IPS-15b (cell line): ENCODE data around the gene TBX15.

Experiments used
- H3K27me3 ChIP-seq: one replicate; pipeline ENCODE4 v1.6.1; 2013; ENCODE audit warnings: low read length; ENCODE audit not compliant: control insufficient read depth, insufficient read depth
- H3K36me3 ChIP-seq: one replicate; pipeline ENCODE4 v1.6.1; 2013; ENCODE audit warnings: low read length; ENCODE audit not compliant: control insufficient read depth, insufficient read depth
- H3K4me1 ChIP-seq: one replicate; pipeline ENCODE4 v1.6.1; 2013; ENCODE audit warnings: mild to moderate bottlenecking, low read length; ENCODE audit not compliant: control insufficient read depth, insufficient read depth
- H3K4me3 ChIP-seq: one replicate; pipeline ENCODE4 v1.5.1; 2013; ENCODE audit warnings: low read depth, low read length
- H3K9ac ChIP-seq: one replicate; pipeline ENCODE4 v1.6.1; 2013; ENCODE audit warnings: low read depth, mild to moderate bottlenecking, low read length
- H3K9me3 ChIP-seq: one replicate; pipeline ENCODE4 v1.6.1; 2013; ENCODE audit warnings: mild to moderate bottlenecking, low read length; ENCODE audit not compliant: control insufficient read depth, insufficient read depth

TBX15 gene

DNA sequence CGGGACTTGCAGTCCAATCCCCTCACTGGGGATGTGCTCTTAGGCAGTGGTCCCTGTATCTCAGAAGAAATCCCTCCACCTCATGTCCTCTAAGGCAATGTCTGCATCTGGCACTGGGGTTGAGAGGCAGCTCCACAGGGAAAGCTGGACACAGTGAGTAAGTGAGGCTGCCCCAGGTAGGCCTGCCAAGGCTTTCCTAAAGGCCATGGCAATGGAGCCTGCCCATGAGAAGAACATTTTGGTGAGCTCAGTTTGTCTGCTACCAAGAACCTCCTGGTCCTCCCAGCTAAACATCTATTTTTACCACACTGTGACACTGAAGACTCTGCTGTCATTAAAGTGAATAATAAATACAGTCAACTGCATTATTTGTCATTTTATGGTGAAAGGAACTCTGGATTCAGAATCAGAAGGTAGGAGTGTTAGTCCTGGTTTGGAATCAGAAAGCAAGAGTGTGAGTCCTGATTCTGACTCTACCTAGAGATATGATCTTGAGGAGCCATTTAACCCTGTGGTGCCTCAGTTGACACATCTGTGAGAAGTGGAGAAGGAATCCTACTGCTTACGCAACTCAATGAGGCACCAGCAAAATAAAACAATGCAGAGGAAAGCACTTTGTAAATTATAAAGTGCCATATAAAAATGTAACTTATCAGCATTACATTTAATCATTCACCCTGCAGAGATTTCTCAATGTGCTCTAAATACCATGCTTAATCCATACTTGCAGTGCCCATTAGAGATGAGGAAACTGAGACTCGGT, 41.0 kb downstream of the TBX15 start:
- H3K27me3 ChIP-seq, result no peaks in the 10 kb centered on the region
- H3K4me3 ChIP-seq, result no peak overlapping the region
- H3K36me3 ChIP-seq, result no peaks in the 10 kb centered on the region
- no peak overlapping the region for H3K9ac ChIP-seq
- no peaks in the 10 kb centered on the region for H3K4me1 ChIP-seq
- no peaks in the 10 kb centered on the region for H3K9me3 ChIP-seq

DNA sequence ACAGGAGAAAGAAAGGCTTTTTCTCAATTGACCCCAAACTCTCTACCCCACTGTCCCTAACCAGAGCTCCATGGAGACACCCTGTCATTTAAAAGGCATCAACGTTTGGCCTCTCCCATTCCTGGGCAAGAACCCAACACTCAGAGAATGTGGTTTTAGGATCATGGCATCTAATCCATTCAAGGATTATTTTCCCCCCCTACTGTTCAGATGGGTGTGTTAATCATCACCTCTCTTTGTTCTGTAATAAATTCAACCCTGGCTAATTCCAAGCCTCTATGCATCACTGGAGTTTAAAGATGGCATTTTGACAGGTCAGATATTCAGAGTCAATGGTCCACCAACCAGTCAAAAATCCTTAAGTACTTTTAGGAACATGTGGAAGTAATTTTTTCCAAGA, 42.7 kb downstream of the TBX15 start:
- Histone ChIP-seq H3K4me1 (no peaks in the 10 kb centered on the region), H3K36me3 (no peaks in the 10 kb centered on the region), H3K9ac (no peak overlapping the region), H3K4me3 (no peak overlapping the region), H3K9me3 (no peaks in the 10 kb centered on the region), H3K27me3 (no peaks in the 10 kb centered on the region)

DNA sequence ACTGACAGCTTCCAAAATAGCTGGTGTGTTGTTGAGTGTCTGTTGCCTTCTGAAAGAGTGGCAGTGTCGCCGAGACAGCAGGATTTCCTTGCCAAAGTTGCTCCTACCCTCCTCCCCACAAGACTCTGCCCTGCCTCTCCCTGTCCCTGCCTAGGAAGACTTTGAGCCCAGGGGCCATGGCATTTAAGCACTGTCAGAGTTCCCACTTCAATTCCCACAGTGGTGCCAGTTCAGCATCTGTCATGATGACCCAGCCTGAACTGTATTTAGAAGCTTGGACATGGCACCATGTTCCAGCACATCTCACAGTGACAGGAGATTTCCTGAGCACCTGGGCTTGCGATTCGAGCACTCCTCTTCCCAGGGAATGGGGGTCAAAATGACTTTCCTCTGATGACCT, 43.6 kb downstream of the TBX15 start:
- Histone ChIP-seq H3K9me3 (no peaks in the 10 kb centered on the region), H3K4me1 (no peaks in the 10 kb centered on the region), H3K36me3 (no peaks in the 10 kb centered on the region), H3K4me3 (no peak overlapping the region), H3K27me3 (no peaks in the 10 kb centered on the region), H3K9ac (no peak overlapping the region)

DNA sequence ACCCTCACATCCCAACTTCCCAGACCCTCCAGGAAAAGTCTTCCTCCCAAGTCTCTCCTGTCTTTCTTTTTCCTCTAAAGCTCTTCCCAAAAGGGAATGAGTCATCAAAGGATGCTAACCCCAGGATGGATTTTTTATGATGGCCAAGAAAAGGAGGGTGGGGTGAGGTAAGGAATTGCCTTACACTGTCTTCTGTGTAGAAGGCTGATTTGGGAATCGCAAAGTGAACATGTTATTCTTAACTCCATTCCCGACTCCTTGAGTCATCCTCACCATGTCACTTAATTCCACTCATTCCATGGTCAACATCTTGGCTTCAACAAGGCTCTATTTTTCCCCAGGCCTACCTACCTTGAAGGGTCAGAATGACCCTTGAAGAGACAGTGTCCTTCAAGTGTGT, 44.0 kb downstream of the TBX15 start:
- H3K9me3 ChIP-seq, result no peaks in the 10 kb centered on the region
- no peaks in the 10 kb centered on the region for H3K27me3 ChIP-seq
- no peak overlapping the region for H3K4me3 ChIP-seq
- no peak overlapping the region for H3K9ac ChIP-seq
- no peaks in the 10 kb centered on the region for H3K36me3 ChIP-seq
- no peaks in the 10 kb centered on the region for H3K4me1 ChIP-seq

DNA sequence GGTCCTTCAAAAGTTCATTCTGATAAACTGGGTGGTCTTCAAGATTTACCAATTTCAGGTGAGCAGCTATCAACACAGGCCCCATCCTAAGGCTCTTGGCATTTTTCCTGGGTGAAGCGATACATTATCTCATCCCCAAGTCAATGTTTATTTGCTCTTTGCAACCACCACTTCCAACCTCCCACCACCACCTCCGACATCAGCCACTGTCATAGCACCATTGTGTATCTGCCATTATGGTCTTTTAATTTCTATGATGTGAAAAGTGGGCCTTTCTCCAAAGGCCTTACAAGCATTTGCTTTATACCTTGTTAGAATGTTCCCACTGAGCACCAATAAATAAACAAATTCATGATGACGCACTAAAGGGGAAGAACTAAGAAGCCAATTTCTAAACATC, 47.2 kb downstream of the TBX15 start:
- H3K36me3 ChIP-seq, result no peaks in the 10 kb centered on the region
- no peaks in the 10 kb centered on the region for H3K27me3 ChIP-seq
- no peak overlapping the region for H3K9ac ChIP-seq
- H3K4me1 ChIP-seq, result no peaks in the 10 kb centered on the region
- H3K9me3 ChIP-seq, result no peaks in the 10 kb centered on the region
- H3K4me3 ChIP-seq, result no peak overlapping the region

DNA sequence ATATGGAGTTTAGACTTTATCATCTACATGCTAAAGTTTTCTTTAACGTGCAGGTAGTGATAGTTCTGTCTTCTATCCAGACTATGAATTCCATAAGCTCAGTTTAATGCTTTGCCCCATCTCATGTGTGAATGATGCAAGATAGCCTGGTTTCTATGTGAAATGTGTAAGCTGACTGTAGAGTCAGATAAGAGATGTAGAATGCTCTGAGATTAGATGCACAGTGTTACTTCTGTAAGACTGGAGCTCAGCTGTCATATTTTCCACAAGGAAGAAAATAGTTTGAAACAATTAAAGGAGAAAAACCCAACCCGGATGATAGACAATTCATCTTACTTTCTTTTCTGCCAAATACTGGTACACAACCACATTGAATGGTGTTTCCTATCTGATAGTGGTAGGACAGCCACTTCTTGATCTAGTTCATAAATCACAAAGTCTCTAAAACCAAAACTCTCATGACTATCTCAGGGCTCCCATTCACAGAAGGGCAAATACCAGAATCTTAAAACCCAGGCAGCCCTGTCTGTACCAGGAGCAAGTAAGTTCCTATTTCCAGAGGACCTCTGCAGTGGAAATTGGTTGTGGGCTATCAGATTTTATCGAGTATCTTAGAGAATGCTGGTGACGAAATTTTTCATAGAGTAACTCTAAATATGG, 50.6 kb downstream of the TBX15 start:
- Histone ChIP-seq H3K4me3 (no peak overlapping the region), H3K4me1 (no peaks in the 10 kb centered on the region), H3K9me3 (no peaks in the 10 kb centered on the region), H3K27me3 (no peaks in the 10 kb centered on the region), H3K9ac (no peak overlapping the region), H3K36me3 (no peaks in the 10 kb centered on the region)

DNA sequence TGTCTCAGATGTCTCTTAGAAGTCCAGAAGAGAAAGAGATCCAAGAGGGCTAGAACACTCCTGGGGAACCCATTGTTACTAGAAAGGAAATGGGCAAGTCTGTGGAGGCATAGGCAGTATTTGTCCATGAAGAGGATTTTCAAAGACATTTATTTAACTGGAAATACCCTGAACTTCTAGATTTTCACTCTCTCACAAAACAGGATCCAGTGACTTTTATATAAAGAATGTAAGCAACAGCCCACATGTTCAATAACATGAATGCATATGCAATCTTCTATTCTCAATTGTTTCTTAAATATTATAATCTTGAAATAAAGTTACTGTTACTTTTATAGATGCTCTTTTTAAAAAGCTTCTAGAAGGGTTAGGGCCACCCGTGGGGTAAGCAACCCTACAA, 53.4 kb downstream of the TBX15 start:
- Histone ChIP-seq H3K4me3 (no peak overlapping the region), H3K9ac (no peak overlapping the region), H3K36me3 (no peaks in the 10 kb centered on the region), H3K4me1 (no peaks in the 10 kb centered on the region), H3K9me3 (no peaks in the 10 kb centered on the region), H3K27me3 (no peaks in the 10 kb centered on the region)

DNA sequence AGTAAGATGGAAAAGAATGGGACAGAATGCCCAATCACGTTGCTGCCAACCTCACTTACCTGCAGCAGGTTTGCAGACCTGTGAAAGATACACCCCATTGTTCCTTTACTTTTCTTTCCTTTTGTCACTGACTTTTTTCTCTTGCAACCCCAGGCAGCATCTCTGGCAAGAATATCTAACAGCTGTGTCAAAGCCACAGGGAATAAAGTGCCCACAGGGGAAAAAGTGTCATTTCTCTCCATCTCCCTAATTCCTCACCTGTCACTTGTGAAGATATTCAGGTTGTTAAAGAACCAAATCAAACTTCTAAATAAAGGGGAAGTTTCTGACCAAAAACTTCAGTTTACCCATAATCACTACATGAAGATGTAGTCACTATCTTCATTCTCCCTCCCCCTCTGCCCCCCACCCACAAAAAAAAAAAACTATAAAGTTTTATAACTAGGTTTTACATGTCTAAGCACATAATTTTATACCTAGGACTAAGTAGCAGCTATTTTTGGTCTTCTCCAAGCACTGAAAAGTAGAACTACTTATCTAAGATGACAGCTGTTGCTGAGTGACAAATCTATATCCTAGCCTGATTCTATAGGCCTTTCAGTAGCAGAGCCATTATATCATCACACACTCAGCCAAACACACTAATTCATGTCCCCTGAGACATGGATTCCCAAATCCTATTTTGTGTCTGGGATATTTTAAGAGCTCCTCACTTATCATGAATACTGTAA, 54.9 kb downstream of the TBX15 start:
- H3K4me1 ChIP-seq, result no peaks in the 10 kb centered on the region
- H3K9ac ChIP-seq, result no peak overlapping the region
- H3K27me3 ChIP-seq, result no peaks in the 10 kb centered on the region
- no peak overlapping the region for H3K4me3 ChIP-seq
- no peaks in the 10 kb centered on the region for H3K9me3 ChIP-seq
- no peaks in the 10 kb centered on the region for H3K36me3 ChIP-seq

DNA sequence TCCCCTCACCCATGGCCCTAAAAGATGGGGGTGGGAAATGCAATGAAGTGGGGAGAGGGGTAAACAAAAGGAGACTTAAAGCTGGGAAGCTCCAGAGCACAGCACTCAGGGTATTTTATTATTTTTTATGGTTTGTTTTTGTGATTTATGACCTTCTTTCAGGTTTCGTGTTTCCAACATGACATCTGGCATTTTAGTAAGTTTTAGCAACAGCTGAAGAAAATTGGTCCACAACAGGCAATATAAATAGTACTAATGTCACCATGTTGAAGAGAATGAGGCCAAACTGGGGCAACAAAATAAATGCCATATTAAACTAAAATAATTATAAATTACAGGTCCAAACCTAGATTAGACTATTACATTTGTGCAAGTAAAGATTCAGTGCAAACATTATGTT, 56.3 kb downstream of the TBX15 start:
- no peak overlapping the region for H3K9ac ChIP-seq
- no peak overlapping the region for H3K4me3 ChIP-seq
- no peaks in the 10 kb centered on the region for H3K27me3 ChIP-seq
- H3K9me3 ChIP-seq, result no peaks in the 10 kb centered on the region
- H3K4me1 ChIP-seq, result no peaks in the 10 kb centered on the region
- H3K36me3 ChIP-seq, result no peaks in the 10 kb centered on the region

DNA sequence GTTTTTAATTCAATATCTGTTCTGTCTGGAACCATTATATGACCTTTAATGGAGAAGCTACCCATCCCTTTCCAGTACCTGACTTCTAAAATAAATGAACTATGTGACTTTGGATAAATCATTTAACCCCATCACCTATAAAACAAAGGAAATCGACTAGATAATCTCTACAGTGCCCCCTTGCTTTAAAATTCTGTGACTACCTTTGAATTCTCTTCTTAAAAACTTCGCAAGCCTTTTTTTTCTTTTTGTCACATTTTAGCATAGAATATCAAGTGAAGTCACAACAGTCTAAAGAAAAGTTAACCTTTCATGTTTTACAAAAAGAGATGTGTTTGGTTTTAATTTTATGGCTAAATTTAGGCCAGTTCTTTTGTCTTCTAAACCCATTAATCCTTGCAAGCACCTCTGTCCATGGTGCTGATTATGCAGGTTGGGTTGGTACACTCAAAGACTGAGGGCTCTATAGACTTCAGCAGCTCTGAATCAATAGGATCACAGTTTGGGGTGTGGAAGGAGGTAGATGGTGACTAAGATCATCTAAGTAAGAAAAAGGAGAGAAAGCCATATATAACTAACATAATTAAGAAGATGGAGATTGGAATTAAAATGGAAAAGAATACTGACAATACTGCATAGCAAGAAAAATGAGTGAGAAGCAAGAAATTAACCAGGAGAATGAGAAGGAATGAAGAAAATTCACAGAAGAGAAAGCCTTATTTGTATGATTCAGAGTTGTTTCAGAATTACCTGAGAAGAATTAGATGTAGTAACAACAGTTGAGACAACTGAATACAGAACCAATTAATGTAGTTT, 59.2 kb downstream of the TBX15 start:
- Histone ChIP-seq H3K9ac (no peak overlapping the region), H3K9me3 (no peaks in the 10 kb centered on the region), H3K4me3 (no peak overlapping the region), H3K4me1 (no peaks in the 10 kb centered on the region), H3K27me3 (no peaks in the 10 kb centered on the region), H3K36me3 (no peaks in the 10 kb centered on the region)

DNA sequence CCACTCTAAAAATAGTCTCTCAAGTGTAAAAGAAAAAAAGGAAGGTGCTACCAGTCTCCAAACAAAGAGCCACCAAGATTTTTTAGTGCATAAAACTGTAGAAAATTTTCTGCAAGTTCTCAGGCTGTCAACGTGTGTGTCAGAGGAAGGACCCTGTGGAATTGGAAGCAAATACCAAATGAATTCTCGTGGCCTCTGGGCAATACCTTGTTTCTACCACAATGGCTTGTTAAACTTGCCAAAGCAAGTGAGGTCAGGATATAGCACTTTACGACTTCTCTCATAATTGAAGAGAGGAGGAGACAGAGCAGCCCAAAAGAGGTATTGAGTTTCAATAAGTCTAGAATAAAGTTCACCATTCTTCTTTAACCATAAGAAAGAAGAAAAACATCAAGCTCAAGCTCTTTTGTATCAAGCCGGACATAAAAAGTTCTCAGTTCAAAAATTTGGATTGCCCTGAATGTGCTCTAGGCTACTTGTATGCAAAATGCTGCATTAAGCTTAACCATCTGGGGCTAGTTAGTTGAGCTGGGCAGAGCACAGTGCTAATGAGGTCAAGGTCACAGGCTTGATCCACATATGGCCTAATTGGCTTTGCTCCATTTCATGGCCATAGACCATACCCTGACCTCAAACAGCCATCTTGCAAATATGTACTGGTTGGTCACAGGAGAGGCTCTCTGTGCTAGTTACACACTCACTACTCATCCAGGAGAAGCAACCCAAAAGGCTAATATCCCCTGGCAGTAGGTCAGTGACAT, 60.5 kb downstream of the TBX15 start:
- no peaks in the 10 kb centered on the region for H3K27me3 ChIP-seq
- H3K36me3 ChIP-seq, result no peaks in the 10 kb centered on the region
- no peaks in the 10 kb centered on the region for H3K9me3 ChIP-seq
- H3K9ac ChIP-seq, result no peak overlapping the region
- peaks cover 7% of the 10 kb centered on the region for H3K4me1 ChIP-seq
- H3K4me3 ChIP-seq, result no peak overlapping the region
